Mononuclear cell (primary cell): ENCODE measurements around the gene PTPRA. TPM values are rescaled to one million over a fixed set of nuclear protein-coding genes. Genes with fewer than 3 reads are reported as not detected.

ENCODE experiments used
- H3K27me3 ChIP-seq: 2 replicates; pipeline ENCODE4 v1.6.0; 2011; ENCODE audit warnings: low read length, control low read depth; ENCODE audit not compliant: insufficient read depth
- H3K4me1 ChIP-seq: 2 replicates; pipeline ENCODE4 v1.5.1; 2011; ENCODE audit warnings: mild to moderate bottlenecking, low read length, control low read depth; ENCODE audit not compliant: insufficient read depth
- H3K4me3 ChIP-seq: 2 replicates; pipeline ENCODE4 v1.5.1; 2011; ENCODE audit warnings: mild to moderate bottlenecking, low read length, moderate library complexity
- H3K9me3 ChIP-seq: 2 replicates; pipeline ENCODE4 v1.5.1; 2011; ENCODE audit warnings: low read depth, mild to moderate bottlenecking, control low read depth, low read length
- total RNA-seq: library from RNA; depleted of rRNA; stranded (reverse); fragments of >200 nt; gene quantifications from one replicate; pipeline ENCODE4 v1.2.3, GENCODE V29; 2012

Gene PTPRA
- total RNA-seq, 1 donor, result 148 TPM

GRCh38 chr20:2967841-2968240 is 94.6 kb downstream of the PTPRA start:
- H3K9me3 ChIP-seq, result no peaks in the 10 kb centered on the region
- H3K4me3 ChIP-seq, result no peak overlapping the region
- no peaks in the 10 kb centered on the region for H3K27me3 ChIP-seq
- no peaks in the 10 kb centered on the region for H3K4me1 ChIP-seq

GRCh38 chr20:2972126-2972525 is 98.8 kb downstream of the PTPRA start:
- Histone ChIP-seq H3K4me1 (no peaks in the 10 kb centered on the region), H3K4me3 (no peak overlapping the region), H3K9me3 (no peaks in the 10 kb centered on the region), H3K27me3 (no peaks in the 10 kb centered on the region)

- Histone ChIP-seq H3K4me3 (no peak overlapping the region), H3K4me1 (no peaks in the 10 kb centered on the region), H3K9me3 (no peaks in the 10 kb centered on the region)
These were observed 100.3 kb downstream of the PTPRA start for GRCh38 chr20:2973574-2973973.

GRCh38 chr20:2978519-2978918 is 105.2 kb downstream of the PTPRA start:
- Histone ChIP-seq H3K4me3 (no peak overlapping the region), H3K27me3 (no peaks in the 10 kb centered on the region), H3K9me3 (no peaks in the 10 kb centered on the region), H3K4me1 (peaks cover 8% of the 10 kb centered on the region)

More at GRCh38 chr20:2973574-2973973, 100.3 kb downstream of the PTPRA start:
- H3K27me3 ChIP-seq, result no peaks in the 10 kb centered on the region

- Histone ChIP-seq H3K9me3 (no peaks in the 10 kb centered on the region), H3K4me3 (no peak overlapping the region), H3K4me1 (peaks cover 39% of the 10 kb centered on the region), H3K27me3 (no peaks in the 10 kb centered on the region)
These were observed 108.4 kb downstream of the PTPRA start for GRCh38 chr20:2981646-2982045.

- H3K4me1 ChIP-seq, result peaks cover 51% of the 10 kb centered on the region
- no peaks in the 10 kb centered on the region for H3K27me3 ChIP-seq
- H3K4me3 ChIP-seq, result no peak overlapping the region
These were observed 110.2 kb downstream of the PTPRA start for GRCh38 chr20:2983508-2983907.

GRCh38 chr20:2984028-2984501 is 110.8 kb downstream of the PTPRA start:
- Histone ChIP-seq H3K27me3 (no peaks in the 10 kb centered on the region), H3K4me3 (no peak overlapping the region), H3K4me1 (peaks cover 51% of the 10 kb centered on the region), H3K9me3 (no peaks in the 10 kb centered on the region)

More at GRCh38 chr20:2983508-2983907, 110.2 kb downstream of the PTPRA start:
- no peaks in the 10 kb centered on the region for H3K9me3 ChIP-seq

GRCh38 chr20:2984956-2985661 is 111.8 kb downstream of the PTPRA start:
- Histone ChIP-seq H3K4me1 (peaks cover 51% of the 10 kb centered on the region), H3K27me3 (no peaks in the 10 kb centered on the region), H3K9me3 (no peaks in the 10 kb centered on the region), H3K4me3 (no peak overlapping the region)

GRCh38 chr20:2986466-2986865 is 113.2 kb downstream of the PTPRA start:
- Histone ChIP-seq H3K4me3 (no peak overlapping the region), H3K4me1 (peaks cover 51% of the 10 kb centered on the region), H3K27me3 (no peaks in the 10 kb centered on the region), H3K9me3 (no peaks in the 10 kb centered on the region)

GRCh38 chr20:2987861-2988260 is 114.6 kb downstream of the PTPRA start:
- Histone ChIP-seq H3K27me3 (no peaks in the 10 kb centered on the region), H3K4me3 (no peak overlapping the region), H3K4me1 (peaks cover 49% of the 10 kb centered on the region), H3K9me3 (no peaks in the 10 kb centered on the region)

- no peaks in the 10 kb centered on the region for H3K9me3 ChIP-seq
- H3K4me3 ChIP-seq, result no peak overlapping the region
- H3K27me3 ChIP-seq, result no peaks in the 10 kb centered on the region
- peaks cover 13% of the 10 kb centered on the region for H3K4me1 ChIP-seq
These were observed 118.3 kb downstream of the PTPRA start for GRCh38 chr20:2991532-2991931.

- H3K4me1 ChIP-seq, result no peaks in the 10 kb centered on the region
- no peak overlapping the region for H3K4me3 ChIP-seq
- H3K27me3 ChIP-seq, result no peaks in the 10 kb centered on the region
- H3K9me3 ChIP-seq, result no peaks in the 10 kb centered on the region
These were observed 120.0 kb downstream of the PTPRA start for GRCh38 chr20:2993250-2993649.

GRCh38 chr20:2995796-2996195 is 122.5 kb downstream of the PTPRA start:
- Histone ChIP-seq H3K4me3 (no peak overlapping the region), H3K27me3 (no peaks in the 10 kb centered on the region), H3K4me1 (no peaks in the 10 kb centered on the region), H3K9me3 (no peaks in the 10 kb centered on the region)

- Histone ChIP-seq H3K4me3 (no peak overlapping the region), H3K4me1 (no peaks in the 10 kb centered on the region), H3K9me3 (no peaks in the 10 kb centered on the region), H3K27me3 (no peaks in the 10 kb centered on the region)
These were observed 125.4 kb downstream of the PTPRA start for GRCh38 chr20:2998728-2999127.

- Histone ChIP-seq H3K4me3 (no peak overlapping the region), H3K4me1 (no peaks in the 10 kb centered on the region), H3K27me3 (no peaks in the 10 kb centered on the region), H3K9me3 (no peaks in the 10 kb centered on the region)
These were observed 127.7 kb downstream of the PTPRA start for GRCh38 chr20:3000852-3001523.

GRCh38 chr20:3003416-3003815 is 130.1 kb downstream of the PTPRA start:
- H3K4me1 ChIP-seq, result no peaks in the 10 kb centered on the region
- H3K4me3 ChIP-seq, result no peak overlapping the region
- H3K27me3 ChIP-seq, result no peaks in the 10 kb centered on the region
- H3K9me3 ChIP-seq, result no peaks in the 10 kb centered on the region
